CD4-positive, alpha-beta T cell treated with Interleukin-1 beta for 1 hour (primary cell): ENCODE data around the gene RCN2.
A peak's percentile ranks its signal among the peaks of the same experiment; 100 is the strongest.

Source experiments
- DNase-seq, 2 donors: peaks; one replicate each; pipeline ENCODE4 v3.0.0-alpha.2; 2020 to 2022

The RCN2 gene

GRCh38 chr15:76976572-76977270, 45.2 kb downstream of the RCN2 start:
- no peak for DNase-seq

- no peak for DNase-seq
These were observed 47.2 kb downstream of the RCN2 start for GRCh38 chr15:76978522-76979330.

- no peak for DNase-seq
These were observed 47.9 kb downstream of the RCN2 start for GRCh38 chr15:76979331-76979925.

GRCh38 chr15:76979996-76980520, 48.5 kb downstream of the RCN2 start:
- DNase-seq, result no peak

GRCh38 chr15:76982356-76982755, 50.8 kb downstream of the RCN2 start:
- DNase-seq, result no peak

GRCh38 chr15:76982756-76983155, 51.2 kb downstream of the RCN2 start:
- no peak for DNase-seq

GRCh38 chr15:76983590-76984375, 52.2 kb downstream of the RCN2 start:
- DNase-seq, result no peak

GRCh38 chr15:76986743-76987142, 55.2 kb downstream of the RCN2 start:
- DNase-seq, result no peak

GRCh38 chr15:76987276-76987675, 55.7 kb downstream of the RCN2 start:
- DNase-seq, result no peak

- no peak for DNase-seq
These were observed 56.6 kb downstream of the RCN2 start for GRCh38 chr15:76987896-76988860.

- no peak for DNase-seq
These were observed 57.6 kb downstream of the RCN2 start for GRCh38 chr15:76988867-76989780.

- no peak for DNase-seq
These were observed 59.5 kb downstream of the RCN2 start for GRCh38 chr15:76991048-76991447.

GRCh38 chr15:76991741-76992645, 60.4 kb downstream of the RCN2 start:
- peak in 1 of 2 donors; percentile 41 for DNase-seq

GRCh38 chr15:76993114-76993725, 61.7 kb downstream of the RCN2 start:
- no peak for DNase-seq

GRCh38 chr15:76994001-76994400, 62.5 kb downstream of the RCN2 start:
- DNase-seq, result peak; percentile 58 to 61

- DNase-seq, result no peak
These were observed 62.9 kb downstream of the RCN2 start for GRCh38 chr15:76994496-76994895.

- DNase-seq, result peak; percentile 63 to 64
These were observed 63.7 kb downstream of the RCN2 start, which contains the start of gene PSTPIP1 for GRCh38 chr15:76994971-76995945. PSTPIP1 (plus strand) TSS chr15:76995126; CDS start chr15:76995574, 448 bp downstream.
